OCI-LY7 (cell line): ENCODE results near the gene LRP8. TPM values are rescaled to one million over a fixed set of nuclear protein-coding genes. Genes with fewer than 3 reads are reported as not detected.

ENCODE experiments used
- BruUV-seq: library from RNA; stranded (reverse); fragments of 400-500 nt; replicated peaks from 2 replicates; lab custom pipeline; 2021; lab: Mats Ljungman, UMichigan
- CTCF ChIA-PET: fragments of 300-600 bp; sonication (Branson Sonifier 250); formaldehyde crosslinking; loops from one replicate; lab custom pipeline; 2022; ENCODE audit warnings: antibody characterized with exemption; ENCODE audit not compliant: unreplicated experiment; lab: Charles Lee
- POLR2A ChIA-PET: fragments of 300-600 bp; sonication (Branson Sonifier 250); formaldehyde crosslinking; loops from one replicate; lab custom pipeline; 2022; ENCODE audit warnings: antibody characterized with exemption; lab: Charles Lee
- DNase-seq: peaks from one replicate; pipeline ENCODE4 v3.0.0-alpha.2; 2015; ENCODE audit warnings: low spot score
- H2AFZ ChIP-seq: fragments of 200-600 bp; sonication (generic), shearing (Covaris generic); 2 replicates; pipeline ENCODE4 v1.6.1; 2014; ENCODE audit warnings: mild to moderate bottlenecking, antibody characterized with exemption, low read length, moderate library complexity
- H3K27ac ChIP-seq: fragments of 200-600 bp; sonication (generic); 2 replicates; pipeline ENCODE4 v1.5.1; 2014; ENCODE audit warnings: mixed run types, low read depth, mild to moderate bottlenecking, moderate library complexity, low read length, inconsistent platforms; ENCODE audit not compliant: poor library complexity, severe bottlenecking
- H3K36me3 ChIP-seq: fragments of 200-600 bp; sonication (generic); 2 replicates; pipeline ENCODE4 v1.6.1; 2014; ENCODE audit warnings: mild to moderate bottlenecking, antibody characterized with exemption, low read length, moderate library complexity, mixed read lengths; ENCODE audit not compliant: insufficient read depth
- H3K4me1 ChIP-seq: fragments of 200-600 bp; sonication (generic); 2 replicates; pipeline ENCODE4 v1.5.1; 2014; ENCODE audit warnings: mild to moderate bottlenecking, low read length; ENCODE audit not compliant: insufficient read depth, poor library complexity, severe bottlenecking
- H3K4me2 ChIP-seq: fragments of 200-600 bp; sonication (generic); 2 replicates; pipeline ENCODE4 v1.6.1; 2014; ENCODE audit warnings: mild to moderate bottlenecking, low read length
- H3K4me3 ChIP-seq: fragments of 200-600 bp; sonication (generic); 2 replicates; pipeline ENCODE4 v1.5.1; 2014; ENCODE audit warnings: mild to moderate bottlenecking, low read depth, low read length; ENCODE audit not compliant: poor library complexity, severe bottlenecking
- H3K79me2 ChIP-seq: fragments of 200-600 bp; sonication (generic); 2 replicates; pipeline ENCODE4 v1.6.1; 2016; ENCODE audit warnings: low read depth, mild to moderate bottlenecking, low read length, moderate library complexity, mixed read lengths; ENCODE audit not compliant: insufficient read depth
- H3K9me2 ChIP-seq: fragments of 200-600 bp; sonication (generic); 2 replicates; pipeline ENCODE4 v1.6.1; 2016; ENCODE audit warnings: mild to moderate bottlenecking, low read length, mixed read lengths; ENCODE audit not compliant: insufficient read depth
- H3K9me3 ChIP-seq: fragments of 200-600 bp; sonication (generic); 2 replicates; pipeline ENCODE4 v1.6.1; 2014; ENCODE audit warnings: mild to moderate bottlenecking, mixed run types, low read length, mixed read lengths
- H4K20me1 ChIP-seq: fragments of 200-600 bp; sonication (generic); 2 replicates; pipeline ENCODE4 v1.6.1; 2014; ENCODE audit warnings: mild to moderate bottlenecking, antibody characterized with exemption, low read length, moderate library complexity, mixed read lengths; ENCODE audit not compliant: insufficient read depth
- CTCF ChIP-seq: fragments of 200-600 bp; sonication (generic); conservative IDR thresholded peaks from 2 replicates; pipeline ENCODE4 v1.5.1; 2014; ENCODE audit warnings: mild to moderate bottlenecking, antibody characterized with exemption, low read length, moderate library complexity, mixed read lengths
- EZH2phosphoT487 ChIP-seq: fragments of 200-600 bp; sonication (generic); IDR thresholded peaks from 2 replicates; pipeline ENCODE4 v1.6.1; 2018; ENCODE audit warnings: low read depth, borderline replicate concordance, mild to moderate bottlenecking, mixed run types, antibody characterized with exemption, low read length, moderate library complexity, mixed read lengths
- intact Hi-C: fragments of 100-400 bp; cut with micrococcal nuclease; formaldehyde crosslinking; loops from one replicate; pipeline ENCODE4 v1.10.0; 2022; ENCODE audit not compliant: unreplicated experiment
- total RNA-seq, 2 experiments: library from RNA; depleted of rRNA in 1 of 2; stranded (reverse); fragments of >200 nt in 1 of 2; shearing (Covaris generic) in 1 of 2; gene quantifications; 2 replicates each; pipeline ENCODE4 v1.2.3, GENCODE V29; 2014 to 2022

LRP8 gene
- total RNA-seq, 2 experiments from 2014 or later, result 65.6 to 70.0 TPM

GRCh38 chr1:53249706-53250105, 78.2 kb downstream of the LRP8 start:
- no peak for TF ChIP-seq EZH2phosphoT487
- no peak for TF ChIP-seq CTCF
- H3K79me2 ChIP-seq, result no peaks in the 10 kb centered on the region
- H2AFZ ChIP-seq, result no peak overlapping the region
- no peak overlapping the region for H3K4me3 ChIP-seq
- H3K9me3 ChIP-seq, result no peaks in the 10 kb centered on the region
- peaks cover 19% of the 10 kb centered on the region for H3K4me1 ChIP-seq
- intact Hi-C loops, result no loop called here
- CTCF ChIA-PET, result no interaction called here
- peaks cover 95% of the 10 kb centered on the region for H3K36me3 ChIP-seq
- BruUV-seq, result no TSS peak
- POLR2A ChIA-PET, result interaction anchor here (1.1 kb wide), 1 partner anchor 29 kb away, joined by 4 read pairs; the partner anchor contains the start of gene CZIB
- DNase-seq, result no peak
- H4K20me1 ChIP-seq, result no peaks in the 10 kb centered on the region
- H3K9me2 ChIP-seq, result no peaks in the 10 kb centered on the region
- no peak overlapping the region for H3K27ac ChIP-seq
- H3K4me2 ChIP-seq, result no peak overlapping the region

GRCh38 chr1:53246261-53247134, 81.4 kb downstream of the LRP8 start:
- H4K20me1 ChIP-seq, result no peaks in the 10 kb centered on the region
- no peak overlapping the region for H2AFZ ChIP-seq
- no peaks in the 10 kb centered on the region for H3K9me2 ChIP-seq
- CTCF ChIA-PET, result no interaction called here
- peak; percentile 18 for DNase-seq
- H3K4me1 ChIP-seq, result peaks cover 19% of the 10 kb centered on the region
- intact Hi-C loops, result no loop called here
- peak overlapping the region; percentile 36 for H3K4me2 ChIP-seq
- peaks cover 73% of the 10 kb centered on the region for H3K36me3 ChIP-seq
- H3K9me3 ChIP-seq, result no peaks in the 10 kb centered on the region
- H3K79me2 ChIP-seq, result no peaks in the 10 kb centered on the region
- no peak for TF ChIP-seq EZH2phosphoT487
- TF ChIP-seq CTCF, result no peak
- POLR2A ChIA-PET, result interaction anchor here (0.9 to 1.1 kb wide), 3 partner anchors 12 to 13 kb away, joined by 3 to 4 read pairs (median 3); no protein-coding TSS in a partner anchor
- peak overlapping the region; percentile 38 for H3K27ac ChIP-seq
- no TSS peak for BruUV-seq
- H3K4me3 ChIP-seq, result no peak overlapping the region

DNA sequence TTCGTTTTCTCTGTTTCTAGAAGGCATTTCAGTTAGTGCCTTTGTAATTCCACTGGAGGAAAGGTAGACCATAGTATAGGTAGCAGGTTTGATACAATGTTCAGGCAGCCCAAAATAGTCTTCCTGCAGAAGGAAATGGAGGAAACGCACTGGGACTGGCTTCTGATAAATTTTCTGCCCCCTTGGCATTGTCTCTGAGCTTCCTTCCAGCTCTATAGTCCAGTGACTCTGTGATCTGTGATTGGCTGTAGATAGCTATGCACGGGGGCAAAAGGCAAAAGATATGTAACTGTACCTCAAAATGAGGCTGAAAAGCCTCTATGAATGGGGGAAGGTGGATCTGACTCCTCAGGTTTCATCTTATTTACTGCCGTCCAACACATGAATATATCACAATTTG, 83.7 kb downstream of the LRP8 start:
- H2AFZ ChIP-seq, result no peak overlapping the region
- H3K9me2 ChIP-seq, result no peaks in the 10 kb centered on the region
- no peak overlapping the region for H3K27ac ChIP-seq
- TF ChIP-seq CTCF (no peak), EZH2phosphoT487 (no peak)
- H3K4me3 ChIP-seq, result no peak overlapping the region
- intact Hi-C loops, result no loop called here
- H3K9me3 ChIP-seq, result no peaks in the 10 kb centered on the region
- H3K36me3 ChIP-seq, result peaks cover 49% of the 10 kb centered on the region
- H3K79me2 ChIP-seq, result no peaks in the 10 kb centered on the region
- H4K20me1 ChIP-seq, result no peaks in the 10 kb centered on the region
- peaks cover 21% of the 10 kb centered on the region for H3K4me1 ChIP-seq
- no peak for DNase-seq
- H3K4me2 ChIP-seq, result no peak overlapping the region
- BruUV-seq, result no TSS peak
- CTCF ChIA-PET, result no interaction called here
- POLR2A ChIA-PET, result no interaction called here
